GM21390 (cell line): ENCODE results near the gene BNIP5.

Source experiments
- ATAC-seq: cut with Tn5 transposase; IDR thresholded peaks from one replicate; pipeline ENCODE4 v1.9.1; 2021; ENCODE audit not compliant: unreplicated experiment

Gene BNIP5

GRCh38 chr6:36336779-36337241, at the start of gene BNIP5:
BNIP5 (minus strand) TSS chr6:36336888; CDS start chr6:36330690, 6,198 bp downstream.
- no peak for ATAC-seq

DNA sequence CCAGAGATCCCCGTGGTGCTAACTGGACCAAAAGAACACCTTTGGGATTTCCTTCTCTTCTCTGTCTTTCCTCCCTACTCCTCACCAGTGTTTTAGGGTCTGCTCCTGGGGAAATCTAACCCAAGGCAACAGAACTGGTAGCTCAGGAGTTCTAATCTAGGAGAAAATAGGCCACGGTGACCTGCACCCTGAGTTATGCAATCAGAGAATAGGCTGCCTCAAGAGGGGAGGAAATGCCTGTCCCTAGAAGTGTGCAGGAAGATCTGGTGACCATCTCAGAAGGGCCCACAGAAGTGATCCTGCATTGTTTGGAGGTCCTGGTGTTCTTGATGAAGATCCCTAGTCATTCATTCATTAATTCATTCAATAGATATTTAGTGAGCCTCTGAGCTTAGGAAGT, 47.4 kb upstream of the BNIP5 start:
- no peak for ATAC-seq

- no peak for ATAC-seq
Observed at GRCh38 chr6:36383606-36384005, 46.9 kb upstream of the BNIP5 start.

GRCh38 chr6:36382976-36383375, 46.3 kb upstream of the BNIP5 start:
- ATAC-seq: no peak

DNA sequence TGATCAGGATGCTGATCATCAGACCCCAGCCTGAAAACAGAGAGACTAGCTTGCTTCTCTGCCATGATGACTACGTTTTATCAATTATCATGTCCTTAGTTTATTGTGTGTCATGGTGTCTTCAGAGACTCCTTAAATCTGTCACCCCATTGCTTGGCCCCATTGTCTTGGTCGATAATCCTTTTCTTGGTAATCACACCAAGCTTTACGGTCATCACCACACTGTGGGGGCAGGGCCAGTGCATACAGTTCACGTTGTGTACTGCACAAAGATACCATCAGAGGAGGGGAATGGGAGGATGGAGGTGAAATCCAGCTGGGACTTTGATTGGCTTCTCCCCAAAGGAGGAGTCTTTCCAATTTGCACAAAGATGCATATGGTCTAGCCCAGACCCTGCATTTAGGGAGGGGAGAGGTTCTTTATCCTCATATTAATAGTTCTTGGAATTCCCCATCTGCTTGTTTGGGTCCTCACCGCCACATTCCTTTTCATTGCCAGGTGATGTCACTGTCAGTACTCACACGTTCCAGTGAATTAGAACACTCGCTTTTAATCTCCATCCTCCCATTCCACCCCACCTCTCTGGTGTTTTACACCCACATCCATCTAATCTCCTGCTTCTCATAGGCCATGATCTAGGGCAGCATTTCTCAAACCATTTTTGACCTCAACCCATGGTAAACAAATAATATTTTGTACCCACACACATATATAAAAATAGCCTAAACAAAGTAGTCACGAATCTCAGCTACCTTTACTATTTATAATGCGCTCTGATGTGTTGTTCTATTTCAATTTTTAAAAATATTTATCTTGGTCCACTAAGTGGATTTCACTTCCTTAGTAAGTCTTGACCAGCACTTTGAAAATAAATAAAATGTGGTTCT, 45.1 kb upstream of the BNIP5 start:
- no peak for ATAC-seq

DNA sequence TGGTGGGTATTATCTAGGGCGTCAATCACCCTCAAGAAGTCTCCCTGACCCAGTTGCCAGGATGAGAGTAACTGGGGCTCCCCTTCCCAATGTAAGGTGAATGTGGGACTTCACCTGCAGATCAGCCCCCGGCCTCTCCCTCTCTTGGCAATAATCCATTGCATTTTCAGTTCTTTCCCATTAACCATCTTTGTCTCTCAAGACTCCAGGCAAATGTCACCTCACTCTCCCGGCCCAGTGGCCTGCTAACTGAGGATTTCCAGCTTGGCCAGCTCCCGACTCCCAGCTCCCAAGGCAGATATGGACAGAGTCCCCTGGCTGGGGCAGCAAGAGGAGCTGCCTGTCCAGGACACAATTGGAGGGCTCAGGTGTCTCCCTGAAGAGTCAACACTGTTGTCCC, 43.5 kb upstream of the BNIP5 start:
- ATAC-seq: no peak

- ATAC-seq: no peak
Observed at GRCh38 chr6:36378936-36379335, 42.2 kb upstream of the BNIP5 start.

DNA sequence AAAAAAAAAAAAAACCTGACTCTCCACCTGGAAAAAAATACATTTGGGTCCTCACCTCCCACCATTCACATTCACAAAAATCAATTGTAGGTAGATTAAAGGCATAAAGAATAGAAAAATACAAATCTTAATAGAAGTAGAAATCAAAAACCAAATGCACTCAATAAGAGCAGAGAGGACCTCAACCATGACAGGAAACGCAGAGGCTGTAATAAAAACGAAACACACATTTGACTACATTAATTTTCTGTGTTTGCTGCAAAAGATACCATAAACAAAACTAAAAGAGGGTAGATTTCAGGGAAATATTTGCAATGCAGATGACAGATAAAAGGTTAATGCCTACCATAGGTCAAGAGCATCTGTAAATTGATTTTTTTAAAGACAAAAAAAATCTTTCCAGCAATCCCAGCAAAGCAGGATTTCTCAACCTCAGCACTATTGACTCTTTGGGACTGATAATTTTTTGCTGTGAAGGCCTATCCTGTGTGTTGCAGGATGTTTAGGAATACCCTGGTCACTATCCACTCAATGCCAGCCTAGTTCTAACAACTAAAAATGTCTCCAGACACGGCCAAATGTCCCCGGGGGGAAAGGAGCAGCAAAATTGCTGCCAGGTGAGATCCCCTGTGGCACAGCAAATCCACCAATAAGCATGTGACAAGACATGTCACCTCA, 41.7 kb upstream of the BNIP5 start:
- no peak for ATAC-seq

- ATAC-seq: no peak
Observed at GRCh38 chr6:36377594-36377993, 40.9 kb upstream of the BNIP5 start.

DNA sequence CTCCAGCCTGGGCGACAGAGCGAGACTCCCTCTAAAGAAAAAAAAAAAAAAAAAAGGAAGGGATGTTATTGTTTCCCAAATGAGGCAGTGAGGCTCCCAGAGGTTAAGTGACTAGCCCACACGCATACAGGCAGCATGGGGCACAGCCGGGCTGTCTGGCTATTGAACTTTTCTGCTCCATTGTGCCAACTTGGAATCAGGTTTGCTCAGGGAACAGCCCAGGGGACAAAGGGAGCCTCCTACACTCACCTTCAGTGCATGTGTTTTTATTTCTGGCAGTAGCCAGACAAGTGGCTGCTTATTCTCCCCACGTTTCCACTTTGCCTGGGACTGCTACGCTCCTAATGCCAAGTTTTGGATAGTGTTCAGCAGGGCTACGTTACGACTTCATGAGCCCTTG, 40.1 kb upstream of the BNIP5 start:
- ATAC-seq: no peak

GRCh38 chr6:36376183-36376582, 39.5 kb upstream of the BNIP5 start:
- no peak for ATAC-seq

- no peak for ATAC-seq
Observed at GRCh38 chr6:36375644-36376155, 39.0 kb upstream of the BNIP5 start.

DNA sequence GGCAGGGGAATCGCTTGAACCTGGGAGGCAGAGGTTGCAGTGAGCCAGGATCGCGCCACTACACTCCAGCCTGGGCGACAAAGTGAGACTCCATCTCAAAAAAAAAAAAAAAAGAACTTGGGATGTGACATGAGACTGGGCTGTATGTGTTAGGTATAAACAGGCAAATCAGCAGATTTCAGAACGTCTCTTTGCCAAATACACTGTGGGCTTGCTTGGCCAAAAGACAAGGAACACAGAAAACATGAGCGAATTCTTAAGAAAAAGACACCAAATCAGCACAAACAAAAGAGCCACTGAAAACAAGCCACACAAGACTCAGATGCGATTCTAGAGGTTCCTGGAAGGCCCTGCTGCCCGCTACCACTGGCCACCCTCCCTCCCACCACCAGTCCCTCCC, 38.3 kb upstream of the BNIP5 start:
- no peak for ATAC-seq

GRCh38 chr6:36374194-36374593, 37.5 kb upstream of the BNIP5 start:
- ATAC-seq: no peak

- ATAC-seq: no peak
Observed at GRCh38 chr6:36373368-36374019, 36.8 kb upstream of the BNIP5 start.

DNA sequence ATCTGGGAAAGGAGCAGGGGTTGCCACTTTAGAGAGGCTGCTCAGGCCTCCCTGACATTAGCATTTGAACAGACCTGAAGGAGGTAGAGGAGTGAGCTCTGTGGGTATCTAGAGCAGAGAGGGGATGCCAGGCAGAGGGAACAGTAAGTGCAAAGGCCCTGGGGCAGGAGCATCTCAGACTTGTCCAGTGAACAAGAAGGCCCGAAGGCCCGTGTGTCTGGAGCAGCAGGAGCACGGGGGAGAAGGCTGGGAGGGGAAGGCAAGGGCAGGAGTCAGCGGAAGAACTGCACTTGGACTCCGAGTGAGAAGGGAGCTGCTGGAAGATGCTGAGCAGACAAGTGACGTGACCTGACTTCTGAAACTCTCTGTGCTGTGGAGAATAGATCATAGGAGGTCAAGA, 35.4 kb upstream of the BNIP5 start:
- no peak for ATAC-seq

GRCh38 chr6:36371211-36371610, 34.5 kb upstream of the BNIP5 start:
- ATAC-seq: no peak

DNA sequence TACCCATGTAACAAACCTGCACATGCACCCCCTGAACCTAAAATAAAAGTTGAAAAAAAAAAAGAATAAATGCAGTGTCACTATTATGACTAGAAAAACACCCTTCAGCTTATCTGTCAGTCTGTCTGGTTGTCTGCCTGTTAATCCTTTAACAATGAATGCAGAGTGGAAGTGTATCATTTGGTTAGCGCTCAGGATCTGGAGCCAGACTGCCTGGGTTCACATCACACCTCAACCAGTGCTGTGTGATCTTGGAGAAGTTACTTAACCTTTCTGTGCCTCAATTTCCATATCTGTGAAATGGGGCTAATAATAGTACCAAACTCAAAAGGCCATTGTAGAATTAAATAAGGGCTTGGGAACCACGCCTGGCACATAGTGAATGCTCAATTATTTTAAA, 34.0 kb upstream of the BNIP5 start:
- no peak for ATAC-seq

GRCh38 chr6:36368921-36369865, 32.5 kb upstream of the BNIP5 start:
- ATAC-seq: no peak

DNA sequence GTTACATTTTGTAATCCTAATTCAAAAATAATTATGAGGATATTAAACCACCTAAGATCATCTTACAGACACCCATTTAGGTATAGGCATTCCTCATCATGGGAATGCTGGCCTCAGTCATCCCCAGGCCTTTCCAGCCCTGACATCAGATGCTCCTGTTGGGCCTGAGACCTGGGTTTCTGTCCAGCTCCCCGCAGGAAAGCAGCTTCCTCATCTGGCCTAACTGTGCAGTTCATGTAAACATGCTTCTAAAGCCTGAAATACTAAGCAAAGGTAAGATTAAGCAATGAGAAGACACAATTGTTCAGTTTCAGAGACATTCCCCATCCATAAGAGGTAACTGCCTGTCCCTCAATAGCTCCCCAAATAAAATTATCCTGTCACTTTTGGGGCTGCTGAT, 31.7 kb upstream of the BNIP5 start:
- ATAC-seq: no peak
